Endothelial cell of umbilical vein (primary cell): ENCODE measurements around the gene SYTL5. TPM values are rescaled to one million over a fixed set of nuclear protein-coding genes. Genes with fewer than 3 reads are reported as not detected.

Source experiments
- BruUV-seq: library from RNA; stranded (reverse); fragments of 400-500 nt; replicated peaks from 2 replicates; lab custom pipeline; 2021; lab: Mats Ljungman, UMichigan
- CTCF ChIA-PET: fragments of 300-600, 350-600 bp; sonication (Branson Sonifier 250); formaldehyde crosslinking; loops from one replicate; lab custom pipeline; 2021; ENCODE audit warnings: antibody characterized with exemption, inconsistent platforms; lab: Charles Lee
- POLR2A ChIA-PET: fragments of 300-600, 350-600 bp; sonication (Branson Sonifier 250); formaldehyde crosslinking; loops from one replicate; lab custom pipeline; 2021; ENCODE audit warnings: antibody characterized with exemption, inconsistent platforms; lab: Charles Lee
- DNase-seq: peaks from one replicate; pipeline ENCODE4 v3.0.0-alpha.2; 2011; ENCODE audit warnings: low read depth, low spot score
- FAIRE-seq: peaks from 2 replicates; lab custom pipeline; 2011; peaks lifted over from hg19 to GRCh38; lab: Jason Lieb, UNC
- H2AFZ ChIP-seq: 2 replicates; pipeline ENCODE4 v1.6.0; 2012; ENCODE audit warnings: low read depth, low read length, control low read depth, inconsistent platforms
- H3K27ac ChIP-seq: 2 replicates; pipeline ENCODE4 v1.5.1; 2011; ENCODE audit warnings: low read depth, mild to moderate bottlenecking, control low read depth, low read length, moderate library complexity; ENCODE audit not compliant: insufficient read depth
- H3K27me3 ChIP-seq, 2 experiments: 2 replicates each; pipeline versions ENCODE4 v1.6.0 to v1.6.1; 2011; ENCODE audit warnings: low read length in 2 of 2, mixed read lengths in 1 of 2; ENCODE audit not compliant: control insufficient read depth in 2 of 2, insufficient read depth in 2 of 2
- H3K36me3 ChIP-seq, 2 experiments: 2 replicates in 1 of 2; 3 replicates in 1 of 2; pipeline ENCODE4 v1.5.1; 2011; ENCODE audit warnings: low read length in 2 of 2, mild to moderate bottlenecking in 1 of 2, moderate library complexity in 1 of 2; ENCODE audit not compliant: control insufficient read depth in 2 of 2, insufficient read depth in 2 of 2; ENCODE audit errors: extremely low read depth in 1 of 2
- H3K4me1 ChIP-seq: 3 replicates; pipeline ENCODE4 v1.5.1; 2011; ENCODE audit warnings: mild to moderate bottlenecking, low read length; ENCODE audit not compliant: control insufficient read depth, insufficient read depth; ENCODE audit errors: extremely low read depth
- H3K4me2 ChIP-seq: 2 replicates; pipeline ENCODE4 v1.6.1; 2011; ENCODE audit warnings: low read length, control low read depth, mixed read lengths; ENCODE audit not compliant: insufficient read depth
- H3K4me3 ChIP-seq, 3 experiments: fragments of 200-600 bp in 1 of 3; sonication (generic), shearing (Covaris generic) in 1 of 3; replicated peaks in 1 of 3; 2 replicates each; pipeline ENCODE4 v1.5.1; 2011 to 2016; ENCODE audit warnings: control low read depth in 3 of 3, low read length in 3 of 3, mild to moderate bottlenecking in 2 of 3, inconsistent platforms in 1 of 3, low read depth in 1 of 3, moderate library complexity in 1 of 3; ENCODE audit not compliant: insufficient read depth in 1 of 3
- H3K79me2 ChIP-seq: 2 replicates; pipeline ENCODE4 v1.6.0; 2012; ENCODE audit warnings: low read length, inconsistent platforms; ENCODE audit not compliant: control insufficient read depth, insufficient read depth
- H3K9ac ChIP-seq: replicated peaks from 2 replicates; pipeline ENCODE3; 2011; ENCODE audit warnings: low read length, control low read depth; ENCODE audit not compliant: insufficient read depth; ENCODE audit errors: extremely low read depth
- H3K9me1 ChIP-seq: replicated peaks from 3 replicates; pipeline ENCODE4 v1.6.0; 2011; ENCODE audit warnings: mild to moderate bottlenecking, low read length; ENCODE audit not compliant: control insufficient read depth, insufficient read depth; ENCODE audit errors: extremely low read depth
- H3K9me3 ChIP-seq: replicated peaks from 2 replicates; pipeline ENCODE4 v1.5.1; 2012; ENCODE audit warnings: low read length, inconsistent platforms; ENCODE audit not compliant: control insufficient read depth, insufficient read depth
- H4K20me1 ChIP-seq: replicated peaks from 2 replicates; pipeline ENCODE3; 2011; ENCODE audit warnings: mild to moderate bottlenecking, low read length; ENCODE audit not compliant: control insufficient read depth, insufficient read depth; ENCODE audit errors: extremely low read depth
- CTCF ChIP-seq, 2 donors: IDR thresholded peaks; 1 replicate in 1 of 2; 2 replicates in 1 of 2; pipeline ENCODE4 v1.5.1; 2011; ENCODE audit warnings: low read length in 2 of 2, mild to moderate bottlenecking in 2 of 2, moderate library complexity in 2 of 2, control low read depth in 1 of 2, inconsistent platforms in 1 of 2, low read depth in 1 of 2; ENCODE audit not compliant: insufficient read depth in 1 of 2; ENCODE audit errors: extremely low read depth in 1 of 2
- EZH2 ChIP-seq: IDR thresholded peaks from 2 replicates; pipeline ENCODE4 v1.6.1; 2012; ENCODE audit warnings: borderline replicate concordance, low read depth, mild to moderate bottlenecking, moderate library complexity, low read length, inconsistent platforms; ENCODE audit not compliant: severe bottlenecking
- FOS ChIP-seq: IDR thresholded peaks from 2 replicates; pipeline ENCODE4 v1.6.1; 2011; ENCODE audit warnings: mild to moderate bottlenecking, low read length, moderate library complexity, borderline replicate concordance; ENCODE audit not compliant: insufficient read depth
- GATA2 ChIP-seq: IDR thresholded peaks from 2 replicates; pipeline ENCODE4 v1.7.0; 2011; ENCODE audit warnings: low read depth, mild to moderate bottlenecking, moderate library complexity, mixed read lengths, low read length; ENCODE audit not compliant: insufficient read length, insufficient read depth
- JUN ChIP-seq: IDR thresholded peaks from 2 replicates; pipeline ENCODE4 v1.6.1; 2011; ENCODE audit warnings: borderline replicate concordance, low read depth; ENCODE audit not compliant: insufficient read length, insufficient read depth
- MAX ChIP-seq: IDR thresholded peaks from 2 replicates; pipeline ENCODE4 v1.6.1; 2011; ENCODE audit not compliant: insufficient read depth, insufficient read length
- MYC ChIP-seq: IDR thresholded peaks from one replicate; pipeline ENCODE4 v1.6.1; 2011; ENCODE audit warnings: mild to moderate bottlenecking, low read depth, low read length
- POLR2A ChIP-seq: IDR thresholded peaks from 2 replicates; pipeline ENCODE4 v1.6.1; 2012; ENCODE audit warnings: low read depth, mild to moderate bottlenecking, control low read depth, low read length
- POLR2AphosphoS5 ChIP-seq: IDR thresholded peaks from 2 replicates; pipeline ENCODE4 v1.6.1; 2012; ENCODE audit warnings: low read depth, mild to moderate bottlenecking, control low read depth, low read length, moderate library complexity; ENCODE audit not compliant: insufficient read depth
- dilution Hi-C: fragments of 300-500 bp; cut with MboI; formaldehyde crosslinking; loops from one replicate; pipeline ENCODE4 v1.15.0; 2019; ENCODE audit warnings: low sequenced_read_pairs; ENCODE audit not compliant: extremely low pct_ligation_motif_present
- intact Hi-C: fragments of 100-400 bp; cut with micrococcal nuclease; formaldehyde crosslinking; loops from one replicate; pipeline ENCODE4 v1.10.0; 2022
- polyA plus RNA-seq, 4 experiments: library from polyadenylated mRNA; depleted of rRNA in 3 of 4; stranded (reverse) in 3 of 4; unstranded in 1 of 4; fragments of >200 nt; gene quantifications; 2 replicates each; pipeline versions ENCODE4 v1.2.1 to v1.2.3, GENCODE V29; 2011 to 2012; ENCODE audit warnings: missing spikeins in 1 of 4
- total RNA-seq: library from RNA; stranded (reverse); gene quantifications from 2 replicates; pipeline ENCODE4 v1.2.3, GENCODE V29; 2021

Gene SYTL5
- total and polyA plus RNA-seq, 2 donors (not counting 3 experiments of a cell fraction or from before 2014, with no cell fraction given): 0.01 TPM; not detected in 1

GRCh38 chrX:38103857-38104812, 97.8 kb downstream of the SYTL5 start:
- Histone ChIP-seq H3K27me3 (no peaks in the 10 kb centered on the region), H3K79me2 (no peaks in the 10 kb centered on the region), H3K4me2 (no peak overlapping the region), H3K9me1 (no peaks in the 10 kb centered on the region), H2AFZ (no peak overlapping the region), H3K36me3 (no peaks in the 10 kb centered on the region), H3K4me3 (no peak overlapping the region), H3K9ac (no peak overlapping the region), H4K20me1 (no peaks in the 10 kb centered on the region), H3K27ac (no peak overlapping the region), H3K9me3 (no peaks in the 10 kb centered on the region), H3K4me1 (peaks cover 14% of the 10 kb centered on the region)
- FAIRE-seq: no peak
- POLR2A ChIA-PET: no interaction called here
- TF ChIP-seq MAX (no peak), POLR2A (no peak), POLR2AphosphoS5 (no peak), MYC (no peak), FOS (no peak), JUN (no peak), EZH2 (no peak), CTCF (IDR thresholded peaks at IDR 0.05; ENCODE audit: extremely low read depth in 1 of 2, insufficient read depth in 1 of 2, low read depth in 1 of 2, low read length in 2 of 2) (no peak), GATA2 (no peak)
- intact Hi-C loops (no loop called here), dilution Hi-C loops (no loop called here)
- CTCF ChIA-PET: no interaction called here
- BruUV-seq: no TSS peak
- no peak for DNase-seq
